Measurements from ENCODE around the gene ITFG1. TPM values are rescaled to one million over a fixed set of nuclear protein-coding genes. Genes with fewer than 3 reads are reported as not detected.

The ITFG1 gene
- polyA plus RNA-seq, 3 donors: 28.9 to 62.5 (median 35.3) TPM

DNA sequence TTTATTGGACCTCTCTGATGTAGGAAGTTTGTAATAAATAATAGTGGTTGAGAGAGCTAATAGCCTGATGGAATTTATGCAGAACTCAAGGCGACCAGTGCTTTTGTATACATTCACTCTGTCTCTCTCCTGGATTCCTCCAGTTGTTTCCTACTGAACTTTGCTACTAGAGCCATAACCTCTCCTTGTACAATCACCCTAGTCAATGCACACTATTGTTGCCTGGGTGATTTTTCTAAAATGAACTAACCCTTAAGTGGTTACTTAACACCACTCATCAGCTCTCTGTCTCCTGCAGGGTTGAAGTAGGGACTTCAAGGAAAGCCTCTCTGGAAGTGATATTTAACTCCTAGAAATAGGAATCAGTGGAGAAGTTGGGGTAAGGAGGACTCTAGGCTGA, 9.9 kb upstream of the ITFG1 start:
- Histone ChIP-seq H2AFZ (ENCODE audit: insufficient read depth, low read depth, low read length, poor library complexity, severe bottlenecking) (no peak overlapping the region), H3K36me3 (replicated peaks in 1 of 2; ENCODE audit: control insufficient read depth in 1 of 2, insufficient read depth in 2 of 2, low read length in 2 of 2) (peaks cover 7 to 38% of the 10 kb centered on the region in 2 donors), H3K27me3 (ENCODE audit: control insufficient read depth in 2 of 2, insufficient read depth in 2 of 2, low read length in 2 of 2) (no peaks in the 10 kb centered on the region), H3K9ac (ENCODE audit: insufficient read depth, low read length, poor library complexity, severe bottlenecking) (no peak overlapping the region), H3K9me3 (replicated peaks in 1 of 2; ENCODE audit: control insufficient read depth in 1 of 2, insufficient read depth in 1 of 2, low read length in 2 of 2) (no peaks in the 10 kb centered on the region), H3K79me2 (ENCODE audit: insufficient read depth, low read length) (peaks cover 92% of the 10 kb centered on the region), H3K4me1 (ENCODE audit: control insufficient read depth in 1 of 2, insufficient read depth in 2 of 2, low read length in 2 of 2) (no peaks in the 10 kb centered on the region), H3K4me3 (replicated peaks in 1 of 3; ENCODE audit: low read depth in 2 of 3, low read length in 3 of 3) (no peak overlapping the region), H3K27ac (ENCODE audit: low read depth in 1 of 2, low read length in 2 of 2) (no peak overlapping the region), H3K4me2 (replicated peaks; ENCODE audit: extremely low read depth, low read length, poor library complexity, severe bottlenecking) (no peak overlapping the region), H4K20me1 (ENCODE audit: insufficient read depth, low read length) (peaks cover 55% of the 10 kb centered on the region)
- Mint-ChIP-seq H3K36me3 (peaks cover 29 to 32% of the 10 kb centered on the region in 2 donors), H3K4me3 (no peak overlapping the region), H3K4me1 (peaks cover 8% of the 10 kb centered on the region), H3K27ac (peak overlapping the region in 2 of 7 donors; percentile 55 to 68), H3K9me3 (peaks cover 0 to 5% (median 0%) of the 10 kb centered on the region in 7 donors), H3K27me3 (ENCODE audit: low read depth in 3 of 3) (peaks cover 0 to 2% (median 0%) of the 10 kb centered on the region in 3 donors)
- no CpG with 5 or more reads among the region's 1 CpG for WGBS (ENCODE audit: insufficient coverage)
- TF ChIP-seq, protein P1, sequence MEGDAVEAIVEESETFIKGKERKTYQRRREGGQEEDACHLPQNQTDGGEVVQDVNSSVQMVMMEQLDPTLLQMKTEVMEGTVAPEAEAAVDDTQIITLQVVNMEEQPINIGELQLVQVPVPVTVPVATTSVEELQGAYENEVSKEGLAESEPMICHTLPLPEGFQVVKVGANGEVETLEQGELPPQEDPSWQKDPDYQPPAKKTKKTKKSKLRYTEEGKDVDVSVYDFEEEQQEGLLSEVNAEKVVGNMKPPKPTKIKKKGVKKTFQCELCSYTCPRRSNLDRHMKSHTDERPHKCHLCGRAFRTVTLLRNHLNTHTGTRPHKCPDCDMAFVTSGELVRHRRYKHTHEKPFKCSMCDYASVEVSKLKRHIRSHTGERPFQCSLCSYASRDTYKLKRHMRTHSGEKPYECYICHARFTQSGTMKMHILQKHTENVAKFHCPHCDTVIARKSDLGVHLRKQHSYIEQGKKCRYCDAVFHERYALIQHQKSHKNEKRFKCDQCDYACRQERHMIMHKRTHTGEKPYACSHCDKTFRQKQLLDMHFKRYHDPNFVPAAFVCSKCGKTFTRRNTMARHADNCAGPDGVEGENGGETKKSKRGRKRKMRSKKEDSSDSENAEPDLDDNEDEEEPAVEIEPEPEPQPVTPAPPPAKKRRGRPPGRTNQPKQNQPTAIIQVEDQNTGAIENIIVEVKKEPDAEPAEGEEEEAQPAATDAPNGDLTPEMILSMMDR (IDR thresholded peaks at IDR 0.05): no peak
- intact Hi-C loops (cut with micrococcal nuclease): no loop called here
- DNase-seq: no peak

DNA sequence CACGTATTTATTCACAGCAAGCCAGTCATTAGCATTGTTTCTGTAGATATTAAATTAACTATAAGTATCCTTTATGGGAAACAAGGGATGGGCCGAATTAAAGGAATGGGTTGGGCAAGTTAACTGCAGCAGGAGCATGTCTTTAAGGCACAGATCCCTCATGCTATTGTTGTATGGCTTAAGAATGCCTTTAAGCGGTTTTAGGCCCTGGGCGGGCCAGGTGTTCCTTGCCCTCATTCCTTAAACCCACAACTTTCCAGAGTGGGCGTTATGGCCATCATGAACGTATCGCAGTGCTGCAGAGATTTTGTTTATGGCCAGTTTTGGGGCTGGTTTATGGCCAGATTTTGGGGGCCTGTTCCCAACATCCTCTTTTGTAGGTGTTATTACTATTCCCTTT, 9.3 kb upstream of the ITFG1 start:
- Histone ChIP-seq H3K9me3 (replicated peaks in 1 of 2; ENCODE audit: control insufficient read depth in 1 of 2, insufficient read depth in 1 of 2, low read length in 2 of 2) (no peaks in the 10 kb centered on the region), H3K36me3 (replicated peaks in 1 of 2; ENCODE audit: control insufficient read depth in 1 of 2, insufficient read depth in 2 of 2, low read length in 2 of 2) (peaks cover 7 to 43% of the 10 kb centered on the region in 2 donors), H3K27ac (ENCODE audit: low read depth in 1 of 2, low read length in 2 of 2) (no peak overlapping the region), H4K20me1 (ENCODE audit: insufficient read depth, low read length) (peaks cover 57% of the 10 kb centered on the region), H3K27me3 (ENCODE audit: control insufficient read depth in 2 of 2, insufficient read depth in 2 of 2, low read length in 2 of 2) (no peaks in the 10 kb centered on the region), H3K4me1 (ENCODE audit: control insufficient read depth in 1 of 2, insufficient read depth in 2 of 2, low read length in 2 of 2) (no peaks in the 10 kb centered on the region), H3K9ac (ENCODE audit: insufficient read depth, low read length, poor library complexity, severe bottlenecking) (no peak overlapping the region), H3K4me2 (replicated peaks; ENCODE audit: extremely low read depth, low read length, poor library complexity, severe bottlenecking) (no peak overlapping the region), H3K4me3 (replicated peaks in 1 of 3; ENCODE audit: low read depth in 2 of 3, low read length in 3 of 3) (no peak overlapping the region), H2AFZ (ENCODE audit: insufficient read depth, low read depth, low read length, poor library complexity, severe bottlenecking) (no peak overlapping the region), H3K79me2 (ENCODE audit: insufficient read depth, low read length) (peaks cover 96% of the 10 kb centered on the region)
- Mint-ChIP-seq H3K27me3 (ENCODE audit: low read depth in 3 of 3) (peaks cover 0 to 2% (median 0%) of the 10 kb centered on the region in 3 donors), H3K36me3 (peaks cover 30 to 31% of the 10 kb centered on the region in 2 donors), H3K27ac (no peak overlapping the region), H3K4me1 (peaks cover 8% of the 10 kb centered on the region), H3K4me3 (no peak overlapping the region), H3K9me3 (peaks cover 0 to 5% (median 0%) of the 10 kb centered on the region in 7 donors)
- TF ChIP-seq, protein P1 (IDR thresholded peaks at IDR 0.05): no peak
- intact Hi-C loops (cut with micrococcal nuclease): no loop called here
- DNase-seq: no peak
- WGBS (ENCODE audit: insufficient coverage): no CpG with 5 or more reads among the region's 7 CpGs

All from CD14-positive monocyte (primary cell).